Endodermal cell (in vitro differentiated cells): ENCODE results near the gene SLC25A52. TPM values are rescaled to one million over a fixed set of nuclear protein-coding genes. Genes with fewer than 3 reads are reported as not detected.

Source experiments
- DNase-seq: peaks from one replicate; pipeline ENCODE4 v3.0.0-alpha.2; 2017
- H3K27ac ChIP-seq: 2 replicates; pipeline ENCODE4 v1.5.1; 2013; ENCODE audit warnings: mild to moderate bottlenecking, low read depth, low read length, moderate library complexity
- H3K27me3 ChIP-seq: 2 replicates; pipeline ENCODE4 v1.6.1; 2013; ENCODE audit warnings: mild to moderate bottlenecking, low read length, moderate library complexity; ENCODE audit not compliant: insufficient read depth, control insufficient read depth, poor library complexity, severe bottlenecking
- H3K36me3 ChIP-seq: 2 replicates; pipeline ENCODE4 v1.7.0; 2013; ENCODE audit warnings: mild to moderate bottlenecking, low read length, moderate library complexity; ENCODE audit not compliant: control insufficient read depth, insufficient read depth
- H3K4me1 ChIP-seq: one replicate; pipeline ENCODE4 v1.7.0; 2013; ENCODE audit warnings: low read length; ENCODE audit not compliant: control insufficient read depth, insufficient read depth
- H3K4me3 ChIP-seq: 2 replicates; pipeline ENCODE4 v1.5.1; 2013; ENCODE audit warnings: mild to moderate bottlenecking, low read length, moderate library complexity
- H3K9ac ChIP-seq: 2 replicates; pipeline ENCODE4 v1.6.1; 2013; ENCODE audit warnings: mild to moderate bottlenecking, low read length, moderate library complexity; ENCODE audit not compliant: poor library complexity, severe bottlenecking; ENCODE audit errors: extremely low read depth
- H3K9me3 ChIP-seq: 2 replicates; pipeline ENCODE4 v1.6.1; 2013; ENCODE audit warnings: mild to moderate bottlenecking, low read length, moderate library complexity; ENCODE audit not compliant: control insufficient read depth
- H3K27ac Mint-ChIP-seq: 2 replicates; pipeline ENCODE4 v1.8.0; 2020; ENCODE audit warnings: mixed read lengths
- H3K27me3 Mint-ChIP-seq: 2 replicates; pipeline ENCODE4 v1.8.0; 2021; ENCODE audit warnings: mild to moderate bottlenecking, mixed read lengths; ENCODE audit not compliant: insufficient read depth
- H3K36me3 Mint-ChIP-seq: 2 replicates; pipeline ENCODE4 v1.8.0; 2020; ENCODE audit warnings: low read depth, mixed read lengths
- H3K4me1 Mint-ChIP-seq: 2 replicates; pipeline ENCODE4 v1.8.0; 2020; ENCODE audit warnings: mixed read lengths
- H3K4me3 Mint-ChIP-seq: 2 replicates; pipeline ENCODE4 v1.8.0; 2020; ENCODE audit warnings: mild to moderate bottlenecking, moderate library complexity, mixed read lengths
- H3K9me3 Mint-ChIP-seq: 2 replicates; pipeline ENCODE4 v1.8.0; 2020; ENCODE audit warnings: mild to moderate bottlenecking, mixed read lengths
- WGBS, 2 experiments: methylation state at CpG; one replicate each; pipeline versions ENCODE4 v1.1.5 to v1.1.7; 2013; ENCODE audit warnings: missing lambda C conversion rate in 2 of 2, mixed read lengths in 1 of 2; ENCODE audit not compliant: insufficient coverage in 1 of 2, insufficient read length in 1 of 2; 5-methylcytosine and 5-hydroxymethylcytosine counted together
- total RNA-seq, 2 donors: library from RNA; stranded (reverse); fragmentation: NEBNext Ultra II Directional in 1 of 2; extraction: Animal tissue kit (Norgen Biotek cat#: 25700) in 1 of 2; gene quantifications; 2 replicates in 1 of 2; 3 replicates in 1 of 2; pipeline ENCODE4 v1.2.1, GENCODE V29; 2021
- TF ChIP-seq, protein P1 (sequence below): fragments of 200-600 bp; sonication (generic); conservative IDR thresholded peaks from 2 replicates; pipeline ENCODE4 v1.5.0; 2021; ENCODE audit warnings: antibody characterized with exemption, mild to moderate bottlenecking

SLC25A52 gene
- total RNA-seq, 2 donors from 2014 or later, result 0.46 to 1.1 TPM

DNA sequence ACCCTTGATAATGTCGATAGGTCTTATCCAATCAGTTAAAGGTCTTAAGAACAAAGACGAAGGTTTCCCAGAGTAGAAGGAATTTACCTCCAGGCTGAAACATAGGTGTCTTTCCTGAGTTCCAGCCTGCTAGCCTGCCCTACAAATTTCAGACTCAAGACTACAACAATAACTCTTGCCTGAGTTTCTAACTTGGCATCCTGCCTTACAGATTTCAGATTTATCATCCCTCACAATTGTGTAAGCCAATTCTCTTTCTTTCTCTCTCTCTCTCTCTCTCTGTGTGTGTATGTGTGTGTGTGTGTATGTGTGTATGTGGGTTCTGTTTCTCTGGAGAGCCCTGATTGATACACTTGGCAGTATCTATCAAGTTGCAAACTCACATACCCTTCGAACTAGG lies 39.1 kb downstream of the SLC25A52 start:
- WGBS, 2 experiments, result 90 to 93% methylated on average over 2 to 3 of the region's 3 CpGs
- Mint-ChIP-seq H3K36me3 (peaks cover 11% of the 10 kb centered on the region), H3K27me3 (no peaks in the 10 kb centered on the region), H3K4me1 (peaks cover 3% of the 10 kb centered on the region), H3K9me3 (peaks cover 19% of the 10 kb centered on the region), H3K4me3 (no peak overlapping the region), H3K27ac (no peak overlapping the region)
- no peak overlapping the region for H3K27ac ChIP-seq
- H3K4me1 ChIP-seq, result no peaks in the 10 kb centered on the region
- H3K36me3 ChIP-seq, result no peaks in the 10 kb centered on the region
- H3K9ac ChIP-seq, result no peak overlapping the region
- no peak for DNase-seq
- no peak overlapping the region for H3K4me3 ChIP-seq
- TF ChIP-seq, protein P1, sequence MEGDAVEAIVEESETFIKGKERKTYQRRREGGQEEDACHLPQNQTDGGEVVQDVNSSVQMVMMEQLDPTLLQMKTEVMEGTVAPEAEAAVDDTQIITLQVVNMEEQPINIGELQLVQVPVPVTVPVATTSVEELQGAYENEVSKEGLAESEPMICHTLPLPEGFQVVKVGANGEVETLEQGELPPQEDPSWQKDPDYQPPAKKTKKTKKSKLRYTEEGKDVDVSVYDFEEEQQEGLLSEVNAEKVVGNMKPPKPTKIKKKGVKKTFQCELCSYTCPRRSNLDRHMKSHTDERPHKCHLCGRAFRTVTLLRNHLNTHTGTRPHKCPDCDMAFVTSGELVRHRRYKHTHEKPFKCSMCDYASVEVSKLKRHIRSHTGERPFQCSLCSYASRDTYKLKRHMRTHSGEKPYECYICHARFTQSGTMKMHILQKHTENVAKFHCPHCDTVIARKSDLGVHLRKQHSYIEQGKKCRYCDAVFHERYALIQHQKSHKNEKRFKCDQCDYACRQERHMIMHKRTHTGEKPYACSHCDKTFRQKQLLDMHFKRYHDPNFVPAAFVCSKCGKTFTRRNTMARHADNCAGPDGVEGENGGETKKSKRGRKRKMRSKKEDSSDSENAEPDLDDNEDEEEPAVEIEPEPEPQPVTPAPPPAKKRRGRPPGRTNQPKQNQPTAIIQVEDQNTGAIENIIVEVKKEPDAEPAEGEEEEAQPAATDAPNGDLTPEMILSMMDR, result no peak
- H3K27me3 ChIP-seq, result no peaks in the 10 kb centered on the region
- H3K9me3 ChIP-seq, result peaks cover 21% of the 10 kb centered on the region

DNA sequence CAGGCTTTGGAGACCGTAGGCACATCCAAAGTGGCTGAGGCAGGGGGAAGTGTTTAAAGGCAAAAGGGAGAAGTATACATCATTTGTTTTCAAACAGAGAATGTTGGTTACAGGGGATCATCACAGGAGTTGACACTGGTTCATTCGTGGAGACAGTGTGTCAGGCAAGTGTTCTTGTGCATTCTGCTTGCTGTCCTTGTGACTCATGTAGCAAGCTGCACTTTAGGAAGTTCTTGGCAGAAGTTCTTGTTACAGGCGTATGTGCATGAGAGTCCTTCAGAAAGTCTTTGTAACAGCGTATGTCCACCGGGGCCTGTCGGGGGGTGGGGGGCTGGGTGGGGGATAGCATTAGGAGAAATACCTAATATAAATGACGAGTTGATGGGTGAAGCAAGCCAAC lies 39.8 kb downstream of the SLC25A52 start:
- Histone ChIP-seq H3K9me3 (peaks cover 21% of the 10 kb centered on the region), H3K27ac (no peak overlapping the region), H3K4me1 (no peaks in the 10 kb centered on the region), H3K4me3 (no peak overlapping the region), H3K27me3 (no peaks in the 10 kb centered on the region), H3K9ac (no peak overlapping the region), H3K36me3 (no peaks in the 10 kb centered on the region)
- Mint-ChIP-seq H3K9me3 (peaks cover 19% of the 10 kb centered on the region), H3K27me3 (no peaks in the 10 kb centered on the region), H3K36me3 (peaks cover 11% of the 10 kb centered on the region), H3K27ac (no peak overlapping the region), H3K4me1 (peaks cover 3% of the 10 kb centered on the region), H3K4me3 (no peak overlapping the region)
- TF ChIP-seq, protein P1, result no peak
- WGBS, 2 experiments, result 87 to 88% methylated on average over 6 to 7 of the region's 7 CpGs
- DNase-seq, result no peak

DNA sequence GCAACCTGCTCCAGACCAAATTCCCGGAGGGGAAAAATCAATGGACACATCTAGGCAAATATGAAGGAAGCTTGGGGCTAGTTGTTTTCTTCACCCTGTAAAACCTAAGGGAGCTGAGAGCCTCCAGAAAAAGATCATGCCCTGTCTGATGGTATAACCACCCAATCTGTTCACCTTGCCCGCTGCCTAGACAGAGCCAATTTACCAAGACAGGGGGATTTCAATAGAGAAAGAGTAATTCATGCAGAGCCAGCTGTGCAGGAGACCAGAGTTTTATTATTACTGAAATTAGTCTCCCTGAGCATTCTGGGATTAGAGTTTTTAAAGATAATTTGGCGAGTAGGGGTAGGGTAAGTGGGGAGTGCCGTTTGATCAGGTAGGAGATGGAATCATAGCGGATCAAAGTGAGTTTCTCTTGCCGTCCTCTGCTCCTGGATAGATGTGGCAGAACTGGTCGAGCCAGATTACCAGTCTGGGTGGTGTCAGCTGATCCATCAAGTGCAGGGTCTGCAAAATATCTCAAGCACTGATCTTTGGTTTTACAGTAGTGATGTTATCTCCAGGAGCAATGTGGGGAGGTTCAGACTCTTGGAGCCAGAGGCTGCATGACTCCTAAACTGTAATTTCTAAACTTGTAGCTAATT lies 41.2 kb downstream of the SLC25A52 start:
- no peaks in the 10 kb centered on the region for H3K4me1 ChIP-seq
- H3K36me3 Mint-ChIP-seq, result peaks cover 11% of the 10 kb centered on the region
- no peaks in the 10 kb centered on the region for H3K36me3 ChIP-seq
- peaks cover 3% of the 10 kb centered on the region for H3K4me1 Mint-ChIP-seq
- WGBS, 2 experiments, result 90 to 97% methylated on average over 6 to 7 of the region's 7 CpGs
- no peaks in the 10 kb centered on the region for H3K27me3 ChIP-seq
- peaks cover 19% of the 10 kb centered on the region for H3K9me3 Mint-ChIP-seq
- H3K4me3 ChIP-seq, result no peak overlapping the region
- H3K27ac ChIP-seq, result no peak overlapping the region
- H3K9me3 ChIP-seq, result peaks cover 21% of the 10 kb centered on the region
- H3K9ac ChIP-seq, result no peak overlapping the region
- H3K4me3 Mint-ChIP-seq, result no peak overlapping the region
- TF ChIP-seq, protein P1, result no peak
- H3K27me3 Mint-ChIP-seq, result no peaks in the 10 kb centered on the region
- DNase-seq, result no peak
- H3K27ac Mint-ChIP-seq, result no peak overlapping the region
